HEK293 (cell line): ENCODE measurements around the gene ZDHHC3.

Experiments used
- CTCF ChIA-PET: fragments of 350-600 bp; formaldehyde crosslinking; extraction: SDS; loops from one replicate; lab custom pipeline; 2021; ENCODE audit warnings: antibody characterized with exemption; lab: Yijun Ruan, JAX
- POLR2A ChIA-PET: fragments of 300-600 bp; formaldehyde crosslinking; extraction: SDS; loops from one replicate; lab custom pipeline; 2020; ENCODE audit warnings: antibody characterized with exemption, inconsistent platforms; lab: Yijun Ruan, JAX
- H3K27ac ChIP-seq: fragments of 200-500 bp; sonication (Bioruptor generic); 2 replicates; pipeline ENCODE4 v1.5.1; 2014; ENCODE audit warnings: low read depth, low read length, control low read depth, inconsistent platforms; ENCODE audit errors: extremely low read depth
- H3K36me3 ChIP-seq, 2 experiments: fragments of 200-500 bp in 1 of 2; sonication (Bioruptor generic) in 1 of 2; 1 replicate in 1 of 2; 2 replicates in 1 of 2; pipeline ENCODE4 v1.5.1; 2014 to 2017; ENCODE audit warnings: inconsistent platforms in 2 of 2, low read length in 2 of 2; ENCODE audit not compliant: control insufficient read depth in 2 of 2, insufficient read depth in 1 of 2
- H3K4me1 ChIP-seq: fragments of 200-500 bp; sonication (Bioruptor generic); 2 replicates; pipeline ENCODE4 v1.5.1; 2014; ENCODE audit warnings: mild to moderate bottlenecking, low read length, inconsistent platforms; ENCODE audit not compliant: control insufficient read depth, insufficient read depth
- H3K4me3 ChIP-seq: 2 replicates; pipeline ENCODE4 v1.5.1; 2011; ENCODE audit warnings: low read depth, mild to moderate bottlenecking, control low read depth, low read length, moderate library complexity
- H3K9me3 ChIP-seq: fragments of 200-500 bp; sonication (Bioruptor generic); 2 replicates; pipeline ENCODE4 v1.5.1; 2014; ENCODE audit warnings: low read depth, low read length, inconsistent platforms; ENCODE audit not compliant: control insufficient read depth, insufficient read depth
- EGR2 ChIP-seq: fragments of 450-650 bp; formaldehyde crosslinking; IDR thresholded peaks from 2 replicates; pipeline ENCODE4 v1.5.1; 2016; ENCODE audit warnings: low read depth, missing biosample characterization, missing genetic modification characterization
- FEZF1 ChIP-seq: fragments of 450-650 bp; formaldehyde crosslinking; IDR thresholded peaks from 2 replicates; pipeline ENCODE4 v1.5.1; 2016; ENCODE audit warnings: missing biosample characterization, missing genetic modification characterization
- GFI1B ChIP-seq: fragments of 450-650 bp; formaldehyde crosslinking; IDR thresholded peaks from 2 replicates; pipeline ENCODE4 v1.5.1; 2016; ENCODE audit warnings: missing biosample characterization, missing genetic modification characterization
- HOXD13 ChIP-seq: sonication (generic); formaldehyde crosslinking; IDR thresholded peaks from 2 replicates; pipeline ENCODE4 v1.8.0; 2022; ENCODE audit warnings: missing genetic modification reagents, borderline replicate concordance
- KLF17 ChIP-seq: fragments of 450-650 bp; formaldehyde crosslinking; IDR thresholded peaks from 2 replicates; pipeline ENCODE4 v1.5.1; 2016; ENCODE audit warnings: missing biosample characterization, missing genetic modification characterization
- KLF9 ChIP-seq: fragments of 450-650 bp; formaldehyde crosslinking; IDR thresholded peaks from 2 replicates; pipeline ENCODE4 v1.5.1; 2016; ENCODE audit warnings: missing biosample characterization, missing genetic modification characterization, low read depth
- OSR2 ChIP-seq: fragments of 450-650 bp; formaldehyde crosslinking; IDR thresholded peaks from 2 replicates; pipeline ENCODE4 v1.5.1; 2016; ENCODE audit warnings: missing biosample characterization, missing genetic modification characterization
- PRDM6 ChIP-seq: fragments of 450-650 bp; formaldehyde crosslinking; IDR thresholded peaks from 2 replicates; pipeline ENCODE4 v1.5.1; 2017; ENCODE audit warnings: missing biosample characterization, missing genetic modification characterization
- SETDB1 ChIP-seq: IDR thresholded peaks from one replicate; pipeline ENCODE4 v1.6.1; 2017; ENCODE audit warnings: mild to moderate bottlenecking, low read length, moderate library complexity, mixed read lengths; ENCODE audit not compliant: insufficient read length
- SP7 ChIP-seq: fragments of 450-650 bp; formaldehyde crosslinking; IDR thresholded peaks from 2 replicates; pipeline ENCODE4 v1.5.1; 2016; ENCODE audit warnings: missing biosample characterization, missing genetic modification characterization
- YY2 ChIP-seq: fragments of 450-650 bp; formaldehyde crosslinking; IDR thresholded peaks from 2 replicates; pipeline ENCODE4 v1.5.1; 2016; ENCODE audit warnings: missing biosample characterization, missing genetic modification characterization
- ZBTB49 ChIP-seq: fragments of 450-650 bp; formaldehyde crosslinking; IDR thresholded peaks from 2 replicates; pipeline ENCODE4 v1.5.1; 2016; ENCODE audit warnings: missing biosample characterization, missing genetic modification characterization, low read depth
- ZEB2 ChIP-seq: fragments of 450-650 bp; formaldehyde crosslinking; IDR thresholded peaks from 2 replicates; pipeline ENCODE4 v1.5.1; 2016; ENCODE audit warnings: missing biosample characterization, missing genetic modification characterization
- ZFHX2 ChIP-seq: fragments of 450-650 bp; formaldehyde crosslinking; conservative IDR thresholded peaks from 2 replicates; pipeline ENCODE4 v1.5.1; 2016; ENCODE audit warnings: missing biosample characterization, missing genetic modification characterization
- ZNF26 ChIP-seq: fragments of 450-650 bp; formaldehyde crosslinking; IDR thresholded peaks from 2 replicates; pipeline ENCODE4 v1.5.1; 2016; ENCODE audit warnings: missing biosample characterization, missing genetic modification characterization
- ZNF266 ChIP-seq: fragments of 450-650 bp; formaldehyde crosslinking; IDR thresholded peaks from 2 replicates; pipeline ENCODE4 v1.5.1; 2016; ENCODE audit warnings: missing biosample characterization, missing genetic modification characterization, low read depth
- ZNF354C ChIP-seq: fragments of 450-650 bp; formaldehyde crosslinking; IDR thresholded peaks from 2 replicates; pipeline ENCODE4 v1.5.1; 2016; ENCODE audit warnings: missing biosample characterization, missing genetic modification characterization, low read depth, borderline replicate concordance
- ZNF510 ChIP-seq: fragments of 450-650 bp; formaldehyde crosslinking; IDR thresholded peaks from 2 replicates; pipeline ENCODE4 v1.5.1; 2018; ENCODE audit warnings: mild to moderate bottlenecking, missing genetic modification characterization, missing biosample characterization; ENCODE audit not compliant: insufficient replicate concordance
- ZNF600 ChIP-seq: fragments of 450-650 bp; formaldehyde crosslinking; IDR thresholded peaks from 2 replicates; pipeline ENCODE4 v1.5.1; 2016; ENCODE audit warnings: missing biosample characterization, missing genetic modification characterization
- ZNF629 ChIP-seq: fragments of 450-650 bp; formaldehyde crosslinking; IDR thresholded peaks from 2 replicates; pipeline ENCODE4 v1.5.1; 2017; ENCODE audit warnings: missing biosample characterization, missing genetic modification characterization
- ZNF776 ChIP-seq: fragments of 450-650 bp; formaldehyde crosslinking; IDR thresholded peaks from 2 replicates; pipeline ENCODE4 v1.5.0; 2017; ENCODE audit warnings: missing biosample characterization, missing genetic modification characterization, borderline replicate concordance

The ZDHHC3 gene

GRCh38 chr3:44962621-44963393 is 13.2 kb downstream of the ZDHHC3 start:
- no peak for TF ChIP-seq SETDB1
- TF ChIP-seq ZEB2 (tag by site-specific recombination) = no peak
- no peak for TF ChIP-seq ZNF354C
- TF ChIP-seq ZFHX2 (tag by site-specific recombination) = peak; percentile 94
- TF ChIP-seq ZNF266 (tag by site-specific recombination) = no peak
- TF ChIP-seq ZNF26 (tag by site-specific recombination) = no peak
- TF ChIP-seq YY2 (tag by site-specific recombination) = no peak
- 0 out of 2 replicates have a peak, but pooled peaks have one; percentile 13 for TF ChIP-seq GFI1B (tag by site-specific recombination)
- TF ChIP-seq KLF17 (tag by site-specific recombination) = no peak
- 0 out of 2 replicates have a peak, but pooled peaks have one; percentile 9 for TF ChIP-seq ZNF629 (tag by site-specific recombination)
- peak; percentile 49; the same call in 1 of the 2 replicates for TF ChIP-seq SP7 (tag by site-specific recombination)
- peak; percentile 45; the same call in 1 of the 2 replicates for TF ChIP-seq ZBTB49 (tag by site-specific recombination)
- peak; percentile 68 for TF ChIP-seq ZNF600 (tag by site-specific recombination)
- TF ChIP-seq HOXD13 (CRISPR knock-in tag) = no peak
- TF ChIP-seq EGR2 = peak; percentile 93
- TF ChIP-seq ZNF776 = no peak
- peak; percentile 45; the same call in 1 of the 2 replicates for TF ChIP-seq OSR2
- peak; percentile 19; the same call in 1 of the 2 replicates for TF ChIP-seq PRDM6 (tag by site-specific recombination)
- peak; percentile 60; the same call in 1 of the 2 replicates for TF ChIP-seq FEZF1 (tag by site-specific recombination)
- TF ChIP-seq KLF9 (tag by site-specific recombination) = no peak
- no peak for TF ChIP-seq ZNF510 (tag by site-specific recombination)
- H3K4me1 ChIP-seq = no peaks in the 10 kb centered on the region
- H3K4me3 ChIP-seq = no peak overlapping the region
- POLR2A ChIA-PET = interaction anchor here (1.2 kb wide), 1 partner anchor 13 kb away, joined by 3 read pairs; the partner anchor contains the start of genes EXOSC7 and ZDHHC3
- H3K9me3 ChIP-seq = no peaks in the 10 kb centered on the region
- H3K27ac ChIP-seq = no peak overlapping the region
- peaks cover 0 to 16% of the 10 kb centered on the region in 2 experiments; a peak in 1 of 3 replicates for H3K36me3 ChIP-seq
- CTCF ChIA-PET = interaction anchor here (0.7 kb wide), 1 partner anchor 48 kb away, joined by 3 read pairs; no protein-coding TSS in a partner anchor
